ENCODE data around the gene EHMT1.

- TF ChIP-seq CTCF (IDR thresholded peaks at IDR 0.05): no peak
- no peak for TF ChIP-seq POLR2A (IDR thresholded peaks at IDR 0.05)
Measured at GRCh38 chr9:137818286-137818685, 199.5 kb downstream of the EHMT1 start.
